HG03442 (cell line): Measurements from ENCODE around the gene CT47C1.
"Not testable (repeated sequence)": the region's sequence is repeated elsewhere in the genome, so short reads cannot be mapped to it uniquely, and the experiment has no call there.

ENCODE experiments used
- ATAC-seq: cut with Tn5 transposase; IDR thresholded peaks from one replicate; pipeline ENCODE4 v1.9.1; 2021; ENCODE audit warnings: mild to moderate bottlenecking, moderate library complexity; ENCODE audit not compliant: unreplicated experiment

The CT47C1 gene

DNA sequence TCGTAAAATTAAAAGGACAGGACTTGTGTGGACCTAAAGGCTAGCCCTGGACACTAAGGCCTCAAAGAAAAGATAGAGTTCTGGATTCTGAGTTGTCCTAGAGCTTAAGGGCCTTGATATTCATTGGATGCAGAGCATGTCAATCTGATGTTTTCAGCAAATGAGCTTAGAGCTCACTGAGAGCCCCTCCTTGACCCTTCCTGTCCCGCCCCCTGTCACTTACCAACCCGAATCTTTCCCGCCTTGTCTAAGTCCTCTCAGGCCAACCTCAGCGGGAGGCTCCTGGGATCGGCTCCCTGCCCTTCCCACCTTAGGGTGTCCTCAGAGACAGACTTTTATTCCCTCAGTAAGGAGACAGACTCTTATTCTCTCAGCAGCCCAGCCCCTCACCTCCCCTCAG lies at the start of gene CT47C1:
Gene CT47C1, plus strand, starts transcription at position 250 of the 400 bp plus-strand sequence. CDS start 233 bp downstream, outside the sequence.
- ATAC-seq = no peak

DNA sequence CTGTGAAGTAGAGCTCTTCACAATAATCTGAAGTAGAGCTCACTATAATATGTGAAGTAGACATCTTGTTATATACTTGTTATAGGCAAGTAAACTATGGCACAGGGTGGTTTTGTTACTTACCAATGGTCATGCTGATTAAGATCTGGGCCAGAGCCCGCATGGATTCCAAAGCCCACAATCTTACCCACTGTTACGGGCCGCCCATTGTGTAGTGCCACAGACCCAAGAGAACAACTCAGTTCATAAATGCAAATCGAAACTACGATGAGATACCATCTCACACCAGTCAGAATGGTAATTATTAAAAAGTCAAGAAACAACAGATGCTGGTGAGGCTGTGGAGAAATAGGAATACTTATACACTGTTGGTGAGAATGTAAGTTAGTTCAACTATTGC lies 46.9 kb upstream of the CT47C1 start:
- ATAC-seq = no peak

DNA sequence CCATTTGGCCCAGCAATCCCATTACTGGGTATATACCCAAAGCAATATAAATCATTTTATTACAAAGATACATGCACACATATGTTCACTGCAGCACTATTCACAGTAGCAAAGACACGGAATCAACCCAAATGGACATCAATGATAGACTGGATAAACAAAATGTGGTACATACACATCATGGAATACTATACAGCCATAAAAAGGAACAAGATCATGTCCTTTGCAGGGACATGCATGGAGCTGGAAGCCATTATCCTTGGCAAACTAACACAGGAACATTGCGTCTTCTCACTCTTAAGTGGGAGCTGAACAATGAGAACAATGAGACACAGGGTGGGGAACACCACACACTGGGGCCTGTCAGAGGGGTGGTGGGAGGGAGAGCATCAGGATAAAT lies 46.4 kb upstream of the CT47C1 start:
- ATAC-seq = not testable (repeated sequence)

DNA sequence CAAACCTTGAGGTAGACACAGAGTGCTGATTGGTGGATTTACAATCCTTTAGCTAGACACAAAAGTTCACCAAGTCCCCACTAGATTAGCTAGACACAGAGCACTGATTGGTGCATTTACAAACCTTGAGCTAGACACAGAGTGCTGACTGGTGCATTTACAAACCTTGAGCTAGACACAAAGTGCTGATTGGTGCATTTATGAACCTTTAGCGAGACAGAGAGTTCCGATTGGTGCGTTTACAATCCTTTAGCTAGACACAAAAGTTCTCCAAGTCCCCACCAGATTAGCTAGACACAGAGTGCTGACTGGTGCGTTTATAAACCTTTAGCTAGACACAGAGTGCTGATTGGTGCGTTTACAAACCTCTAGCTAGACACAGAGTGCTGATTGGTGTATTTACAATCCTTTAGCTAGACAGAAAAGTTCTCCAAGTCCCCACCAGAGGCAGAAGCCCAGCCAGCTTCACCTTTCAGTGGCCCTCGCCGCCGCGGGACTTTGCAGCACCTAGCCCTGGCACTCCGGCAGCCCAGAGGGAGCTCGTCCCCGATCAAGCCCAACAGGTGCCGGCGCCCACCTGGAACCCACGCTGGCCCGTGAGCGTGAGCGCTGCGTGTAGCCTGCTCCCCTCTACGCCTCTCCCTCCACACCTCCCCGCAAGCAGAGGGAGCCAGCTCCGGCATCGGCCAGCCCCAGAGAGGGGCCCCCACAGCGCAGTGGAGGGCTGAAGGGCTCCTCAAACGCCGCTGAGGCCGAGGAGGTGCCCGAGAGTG lies 44.6 kb upstream of the CT47C1 start:
- not testable (repeated sequence) for ATAC-seq

DNA sequence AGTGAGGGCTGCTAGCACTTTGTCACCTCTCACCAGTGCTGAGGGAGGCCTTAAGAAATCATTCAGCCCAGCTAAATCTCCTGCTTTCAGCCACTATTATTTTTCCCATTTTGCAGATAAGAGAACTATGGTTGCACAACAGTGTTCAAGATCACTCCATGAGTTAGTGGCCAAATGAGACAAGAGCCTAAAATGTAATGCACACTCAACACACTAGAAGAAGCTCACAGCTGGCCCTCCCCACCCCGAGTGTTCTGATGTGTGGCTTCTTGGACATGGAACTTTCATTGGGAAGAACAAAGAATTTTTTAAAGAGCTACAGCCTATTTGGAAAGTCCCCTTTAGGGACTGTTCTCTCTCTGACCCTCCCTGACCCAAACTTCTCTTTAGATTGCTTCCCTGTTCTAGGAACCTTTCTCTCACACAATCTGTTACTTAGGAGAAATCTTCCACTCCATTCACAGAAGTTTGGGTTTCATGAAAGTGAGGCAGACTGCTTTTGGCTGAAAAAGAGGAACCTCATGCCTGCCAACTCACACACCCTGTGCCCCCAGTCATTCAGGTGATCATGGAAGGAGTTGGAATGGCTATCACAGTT lies 44.0 kb upstream of the CT47C1 start:
- ATAC-seq = no peak

DNA sequence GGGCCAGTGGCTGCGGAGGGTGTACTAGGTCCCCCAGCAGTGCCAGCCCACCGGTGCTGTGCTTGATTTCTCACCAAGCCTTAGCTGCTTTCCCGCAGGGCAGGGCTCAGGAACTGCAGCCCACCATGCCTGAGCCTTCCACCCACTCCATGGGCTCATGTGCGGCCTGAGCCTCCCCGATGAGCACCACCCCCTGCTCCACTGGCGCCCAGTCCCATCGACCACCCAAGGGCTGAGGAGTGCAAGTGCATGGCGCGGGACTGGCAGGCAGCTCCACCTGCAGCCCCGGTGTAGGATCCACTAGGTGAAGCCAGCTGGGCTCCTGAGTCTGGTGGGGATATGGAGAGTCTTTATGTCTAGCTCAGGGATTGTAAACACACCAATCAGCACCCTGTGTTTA lies 43.1 kb upstream of the CT47C1 start:
- not testable (repeated sequence) for ATAC-seq

DNA sequence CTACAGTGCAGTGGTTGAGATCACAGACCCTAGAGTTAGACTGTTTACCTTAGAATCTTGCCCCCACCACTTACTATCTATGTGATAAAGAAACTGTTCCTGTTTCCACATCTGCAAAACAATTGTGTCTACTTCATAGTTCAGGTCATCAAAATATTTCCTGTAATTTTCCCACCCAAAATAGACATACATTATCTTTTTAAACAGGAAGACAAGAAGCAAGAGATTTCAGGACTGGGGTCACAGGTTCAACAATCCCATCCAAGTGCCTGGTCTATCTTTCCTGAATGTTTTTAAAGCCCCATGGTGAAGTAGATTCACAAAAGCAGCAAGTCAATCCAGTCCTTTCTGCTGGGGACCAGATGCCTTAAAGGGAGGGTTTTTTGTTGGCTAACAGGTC lies 41.8 kb upstream of the CT47C1 start:
- no peak for ATAC-seq

DNA sequence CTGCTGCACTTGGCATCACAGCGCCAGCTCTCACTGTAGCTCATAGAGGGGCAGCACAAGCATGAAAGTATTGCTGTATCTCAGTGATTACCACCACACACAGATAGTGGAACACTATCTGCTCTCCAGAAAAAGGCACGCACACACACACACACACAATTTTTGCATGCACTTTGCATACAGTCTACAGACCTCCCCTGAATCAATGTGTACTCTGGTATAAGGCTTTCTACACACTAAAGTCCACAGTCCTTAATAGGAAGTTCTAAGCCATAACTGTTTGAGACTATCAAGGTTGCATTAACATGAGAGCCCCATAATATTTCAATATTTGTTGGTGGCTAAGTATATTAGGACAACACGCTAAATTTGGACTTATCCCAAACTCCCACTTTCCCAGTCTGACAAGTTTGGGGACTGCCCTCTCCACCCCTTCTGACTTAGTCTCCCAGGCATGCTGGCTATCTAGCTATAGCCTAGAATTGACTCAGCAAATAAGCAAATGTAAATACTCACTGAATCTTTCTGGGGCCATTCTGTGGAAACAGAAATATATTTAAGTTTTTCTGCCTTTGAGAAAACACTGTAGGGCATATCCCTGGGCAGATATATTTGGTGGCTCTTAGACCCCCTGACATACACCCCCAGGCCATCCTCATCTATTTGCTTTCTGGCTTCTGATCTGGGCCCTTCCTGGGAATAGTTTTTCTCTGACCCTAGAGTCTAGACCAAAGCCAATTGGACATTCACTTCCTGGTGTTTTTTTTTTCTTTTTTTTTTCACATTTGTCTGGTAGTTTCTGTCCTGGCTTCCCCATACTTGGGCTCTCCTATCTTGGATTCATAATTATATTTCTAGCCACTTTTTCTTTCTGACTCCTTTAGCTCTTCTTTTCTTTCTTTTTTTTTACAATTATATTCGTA lies 36.4 kb upstream of the CT47C1 start:
- ATAC-seq = no peak

DNA sequence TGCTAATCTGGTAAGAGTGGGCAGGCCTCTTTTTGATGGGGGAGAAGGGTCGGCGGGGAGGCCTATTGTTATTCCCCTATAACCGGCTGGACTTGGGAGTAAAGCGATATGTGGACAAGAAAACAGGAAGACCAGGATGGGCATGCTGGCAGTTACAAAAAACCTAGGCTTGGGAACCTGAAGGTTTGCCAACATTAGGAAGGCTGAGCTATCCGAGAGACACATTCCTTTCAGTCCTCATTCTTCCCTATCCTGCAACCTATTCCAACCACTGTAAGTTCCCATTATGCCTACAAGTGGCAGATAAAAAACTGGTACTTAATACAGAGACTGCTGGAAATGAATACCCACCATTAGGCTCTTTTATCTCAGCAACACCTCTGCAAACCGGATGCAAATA lies 32.4 kb upstream of the CT47C1 start:
- ATAC-seq = no peak

DNA sequence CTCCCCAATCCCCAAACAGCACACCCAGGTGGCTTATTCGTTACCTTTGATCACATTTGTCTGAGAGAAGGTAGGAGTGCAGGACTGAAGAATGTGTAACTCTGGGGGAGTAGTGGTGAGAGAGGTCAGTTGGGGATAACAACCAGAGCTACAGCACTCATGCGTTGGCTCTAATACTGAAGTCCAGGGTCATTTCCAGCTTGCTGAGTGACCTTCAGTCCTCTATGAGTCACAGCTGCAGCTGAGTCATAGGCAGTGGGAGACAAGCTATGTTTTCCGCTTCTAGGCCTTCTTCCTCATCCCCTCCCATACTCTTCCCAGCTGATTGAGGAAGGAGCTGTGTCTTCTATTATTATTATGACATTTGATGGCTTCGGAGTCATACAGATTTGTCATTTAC lies 31.6 kb upstream of the CT47C1 start:
- ATAC-seq = no peak

DNA sequence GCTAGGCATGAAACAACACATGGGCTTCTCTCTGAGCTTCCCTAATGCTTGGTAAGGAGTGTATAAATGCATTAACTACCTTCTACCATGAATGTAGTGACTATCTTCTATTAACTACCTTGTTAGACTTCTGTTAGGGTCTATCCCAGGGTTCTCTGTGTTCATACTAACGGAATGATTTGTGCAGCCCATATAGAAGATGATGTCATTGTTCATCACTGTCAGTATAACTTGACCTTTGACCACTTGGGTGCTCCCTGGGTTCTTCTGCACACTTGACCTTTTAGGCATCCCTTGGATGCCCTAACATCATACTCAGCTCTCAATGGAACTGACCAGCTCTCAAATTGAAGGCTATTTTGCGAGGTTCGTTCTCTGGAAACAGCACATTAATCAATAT lies 30.8 kb upstream of the CT47C1 start:
- ATAC-seq = no peak

DNA sequence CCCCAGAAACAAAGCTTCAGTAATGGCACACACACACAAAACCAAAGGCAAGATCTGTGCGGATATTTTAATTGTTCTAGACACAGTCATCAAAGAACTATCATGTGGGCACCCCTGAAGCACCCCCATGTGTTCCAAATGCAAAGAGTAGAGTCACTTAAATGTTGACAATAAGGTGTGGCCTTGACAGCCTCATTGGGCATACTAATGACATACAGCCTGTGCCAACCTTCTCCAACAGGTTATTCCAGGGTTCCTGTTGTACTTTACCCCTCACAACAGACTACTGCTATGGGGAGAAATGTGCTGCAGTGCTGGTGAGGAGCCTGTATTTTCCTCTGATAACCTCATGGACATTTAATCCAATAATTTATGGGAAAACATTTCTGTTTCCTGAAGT lies 29.8 kb upstream of the CT47C1 start:
- no peak for ATAC-seq

DNA sequence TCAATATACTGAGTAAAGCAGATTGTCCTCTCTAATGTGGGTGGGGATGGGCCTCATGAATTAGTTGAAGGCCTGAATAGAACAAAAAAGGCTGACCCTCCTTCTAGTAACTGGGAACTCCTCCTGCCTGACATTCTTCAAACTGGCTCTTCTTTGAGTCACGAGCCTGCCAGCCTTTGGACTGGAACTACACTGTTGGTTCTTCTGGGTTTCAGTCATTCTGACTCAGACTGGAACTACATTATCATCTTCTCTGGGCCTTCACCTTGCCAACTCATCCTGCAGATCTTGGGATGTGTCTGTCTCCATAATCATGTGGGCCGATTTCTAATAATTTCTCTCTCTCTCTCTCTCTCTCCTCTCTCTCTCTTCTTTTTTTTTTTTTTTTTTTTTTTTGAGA lies 26.9 kb upstream of the CT47C1 start:
- ATAC-seq = no peak

DNA sequence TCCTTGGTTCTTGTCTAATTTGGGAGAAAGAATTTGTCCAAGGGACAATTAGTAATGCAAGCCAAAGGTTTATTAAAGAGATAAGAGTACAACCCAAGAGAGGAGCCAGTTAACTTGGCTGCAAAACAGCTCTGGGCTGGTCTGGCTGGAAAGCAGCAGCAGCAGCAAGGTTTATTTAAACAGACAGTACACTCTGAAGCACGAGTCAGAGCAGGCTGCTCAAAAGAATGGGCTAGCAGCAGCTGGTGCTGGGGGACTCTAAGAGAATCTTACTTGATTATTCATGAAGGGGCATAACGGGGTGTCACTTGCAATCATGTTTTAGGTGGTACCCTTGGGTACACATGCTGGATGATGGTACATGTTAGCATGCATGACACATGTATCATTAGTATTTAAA lies 17.1 kb upstream of the CT47C1 start:
- no peak for ATAC-seq

DNA sequence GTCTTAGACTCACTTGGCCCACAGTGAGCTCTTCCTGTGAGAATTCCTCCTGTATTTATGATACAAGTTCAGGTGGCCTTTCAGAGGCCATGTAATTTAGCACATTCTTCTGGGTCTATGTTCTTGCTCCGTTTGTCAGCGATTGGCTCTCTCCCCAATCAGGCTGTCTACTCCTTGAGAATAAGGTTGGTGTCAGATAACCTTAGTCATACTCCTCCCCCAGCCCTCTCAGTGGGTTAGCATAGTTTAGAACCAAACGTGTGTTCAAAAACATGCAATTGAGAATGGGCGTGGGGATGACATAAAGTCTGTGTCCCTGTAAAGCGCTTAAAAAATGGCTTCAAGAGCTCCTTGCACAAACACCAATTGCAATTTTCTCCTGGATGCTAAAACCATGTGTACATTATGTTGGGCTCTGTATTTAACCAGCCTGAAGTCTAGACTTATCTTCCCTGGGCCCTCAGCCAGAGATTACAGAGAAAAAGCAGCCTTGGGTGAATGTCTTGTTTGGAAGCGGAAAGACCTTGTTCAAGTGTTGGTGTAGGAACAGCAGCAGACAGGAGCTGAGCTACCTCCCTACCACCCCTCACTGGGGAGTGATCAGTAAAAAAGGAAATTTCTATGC lies 9.9 kb upstream of the CT47C1 start:
- ATAC-seq = no peak

DNA sequence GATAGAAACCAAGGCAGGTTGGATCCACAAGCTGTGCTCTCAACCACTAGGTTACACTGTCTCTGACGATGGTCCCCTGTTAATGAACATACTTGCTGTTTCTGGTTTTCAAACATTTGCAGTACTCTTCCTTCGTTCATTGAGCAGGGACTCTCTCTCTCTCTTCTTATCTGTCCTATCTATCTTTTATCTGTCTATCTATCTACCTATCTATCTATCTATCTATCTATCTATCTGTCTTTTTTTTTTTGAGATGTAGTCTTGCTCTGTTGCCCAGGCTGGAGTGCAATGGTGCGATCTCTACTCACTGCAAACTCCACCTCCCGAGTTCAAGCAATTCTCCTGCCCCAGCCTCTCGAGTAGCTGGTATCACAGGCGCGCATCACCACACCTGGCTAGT lies 9.4 kb upstream of the CT47C1 start:
- ATAC-seq = no peak

DNA sequence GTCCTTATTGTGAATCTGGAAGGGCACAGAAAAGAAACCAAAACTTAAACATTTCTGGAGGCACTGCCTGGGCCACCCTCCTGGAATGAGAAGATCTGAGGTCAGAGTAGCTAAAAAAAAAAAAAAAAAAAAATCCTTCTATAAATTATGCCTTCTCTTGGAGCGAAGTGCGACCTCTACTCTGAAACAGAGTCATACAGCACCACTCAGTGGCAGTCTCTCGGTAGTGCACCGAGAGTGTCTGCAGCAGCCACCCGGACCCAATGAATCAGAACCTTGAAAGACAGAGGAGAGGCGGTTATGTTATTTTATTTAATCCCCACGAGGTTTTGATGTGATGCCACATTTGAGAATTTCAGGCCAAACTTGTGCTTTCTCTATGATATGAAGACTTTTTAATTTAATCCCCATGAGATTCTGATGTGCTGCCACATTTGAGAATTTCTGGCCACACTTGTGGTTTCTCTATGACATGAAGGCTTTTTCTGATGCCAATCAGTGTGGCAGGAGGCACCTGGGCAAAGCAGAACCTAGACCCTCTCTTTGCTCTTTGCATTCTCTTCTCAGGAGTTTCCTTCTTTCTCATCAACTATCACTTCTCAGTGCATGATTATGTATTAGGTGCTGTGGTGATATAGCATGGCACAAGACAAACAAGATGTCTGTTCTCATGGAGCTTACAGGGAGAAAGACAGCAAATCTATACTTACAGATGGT lies 5.6 kb upstream of the CT47C1 start:
- ATAC-seq = no peak

DNA sequence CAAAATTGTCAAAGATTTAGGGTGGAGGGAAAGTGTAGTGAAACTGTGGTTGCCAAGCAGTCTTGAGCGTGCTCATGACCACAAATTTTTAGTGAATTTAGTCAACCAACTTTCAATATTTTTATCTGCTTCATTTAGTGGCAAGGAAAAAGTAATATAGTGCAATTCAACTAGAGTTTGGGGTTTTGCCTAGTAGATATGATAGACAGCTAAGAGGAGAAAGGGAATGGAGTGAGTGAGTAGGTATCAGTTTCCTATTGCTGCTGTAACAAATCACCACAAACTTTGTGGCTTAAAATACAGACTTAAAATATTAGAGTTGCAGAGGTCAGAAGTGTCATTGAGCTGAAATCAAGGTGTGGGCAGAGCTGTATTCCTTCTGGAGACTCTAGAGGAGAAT lies 3.7 kb upstream of the CT47C1 start:
- ATAC-seq = no peak

DNA sequence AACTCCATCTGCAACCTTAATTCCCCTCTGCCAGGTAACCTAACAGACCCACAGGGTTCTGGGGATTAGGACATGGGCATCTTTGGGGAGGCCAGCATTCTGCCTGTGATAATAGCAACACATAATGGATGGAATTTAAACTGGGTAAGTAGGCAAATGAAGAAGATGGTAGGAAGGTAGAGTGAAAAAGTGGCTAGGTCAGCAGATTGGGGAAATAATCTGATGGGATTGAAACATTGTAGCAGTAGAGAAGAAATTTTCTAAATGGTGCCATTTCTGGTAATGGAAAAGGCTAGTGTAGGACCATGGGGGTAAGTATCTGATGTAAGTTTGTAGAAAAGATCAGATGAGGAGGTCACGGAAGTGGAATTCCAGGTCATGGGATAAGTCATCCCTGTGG lies 3.0 kb upstream of the CT47C1 start:
- ATAC-seq = no peak

DNA sequence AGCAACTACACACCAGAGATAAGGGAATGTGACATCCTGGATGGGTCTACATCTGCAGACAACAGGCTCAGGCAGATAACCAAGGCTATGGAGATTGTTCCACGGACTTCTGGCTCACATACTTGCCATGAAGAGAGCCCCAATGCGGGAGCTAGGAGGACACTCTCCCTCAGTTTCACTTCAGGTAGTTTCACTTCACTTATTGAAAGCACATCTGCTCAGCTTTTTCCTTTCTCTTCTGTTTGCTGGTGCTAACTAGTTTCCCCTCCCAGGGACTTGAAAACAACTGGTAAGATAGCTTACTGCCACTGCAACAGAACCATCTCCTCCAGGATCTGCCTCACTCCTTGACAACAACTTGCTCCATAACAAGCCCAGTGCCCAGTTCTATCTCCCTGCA lies 1.4 kb upstream of the CT47C1 start:
- ATAC-seq = no peak
